HuH-7 (cell line): ENCODE results near the gene TBC1D22A.
"Not testable (repeated sequence)": the region's sequence is repeated elsewhere in the genome, so short reads cannot be mapped to it uniquely, and the experiment has no call there.

ENCODE experiments used
- DNase-seq: peaks from one replicate; pipeline ENCODE4 v3.0.0; 2011; ENCODE audit warnings: low spot score

The TBC1D22A gene

GRCh38 chr22:47123827-47124442, 361.5 kb downstream of the TBC1D22A start:
- DNase-seq, result no peak

- no peak for DNase-seq
These were observed 362.0 kb downstream of the TBC1D22A start for GRCh38 chr22:47124451-47124881.

GRCh38 chr22:47124961-47125360, 362.5 kb downstream of the TBC1D22A start:
- DNase-seq, result no peak

- DNase-seq, result peak; percentile 65
These were observed 363.2 kb downstream of the TBC1D22A start for GRCh38 chr22:47125603-47126002.

GRCh38 chr22:47126344-47126811, 363.9 kb downstream of the TBC1D22A start:
- no peak for DNase-seq

GRCh38 chr22:47127441-47127871, 365.0 kb downstream of the TBC1D22A start:
- no peak for DNase-seq

GRCh38 chr22:47128216-47128615, 365.8 kb downstream of the TBC1D22A start:
- no peak for DNase-seq

GRCh38 chr22:47128622-47129215, 366.3 kb downstream of the TBC1D22A start:
- no peak for DNase-seq

- no peak for DNase-seq
These were observed 367.6 kb downstream of the TBC1D22A start for GRCh38 chr22:47129902-47130635.

GRCh38 chr22:47130883-47131631, 368.6 kb downstream of the TBC1D22A start:
- no peak for DNase-seq

GRCh38 chr22:47131632-47132427, 369.4 kb downstream of the TBC1D22A start:
- DNase-seq, result no peak

GRCh38 chr22:47132428-47132825, 370.0 kb downstream of the TBC1D22A start:
- no peak for DNase-seq

GRCh38 chr22:47133061-47133969, 370.9 kb downstream of the TBC1D22A start:
- no peak for DNase-seq

GRCh38 chr22:47134222-47134621, 371.8 kb downstream of the TBC1D22A start:
- no peak for DNase-seq

GRCh38 chr22:47135338-47135737, 372.9 kb downstream of the TBC1D22A start:
- DNase-seq, result no peak

GRCh38 chr22:47136050-47136449, 373.6 kb downstream of the TBC1D22A start:
- DNase-seq, result no peak

- no peak for DNase-seq
These were observed 374.2 kb downstream of the TBC1D22A start for GRCh38 chr22:47136671-47137070.

- DNase-seq, result no peak
These were observed 376.8 kb downstream of the TBC1D22A start for GRCh38 chr22:47139013-47139789.

GRCh38 chr22:47139790-47140119, 377.3 kb downstream of the TBC1D22A start:
- DNase-seq, result no peak

GRCh38 chr22:47140975-47141374, 378.5 kb downstream of the TBC1D22A start:
- DNase-seq, result not testable (repeated sequence)
